Stomach (tissue), 9 donors: ENCODE data around the gene CRAMP1. TPM values are rescaled to one million over a fixed set of nuclear protein-coding genes. Genes with fewer than 3 reads are reported as not detected.

Experiments
- DNase-seq, 2 donors: peaks; one replicate each; pipeline versions ENCODE4 v3.0.0 to v3.0.0-alpha.2; 2013 to 2019
- H3K27ac ChIP-seq, 5 donors: fragments of 200-600 bp in 4 of 5; sonication (generic) in 4 of 5; one replicate each; pipeline ENCODE4 v1.5.1; 2013 to 2019; ENCODE audit warnings: mild to moderate bottlenecking in 1 of 5, moderate library complexity in 1 of 5
- H3K27me3 ChIP-seq, 3 donors: fragments of 200-600 bp; sonication (generic); one replicate each; pipeline ENCODE4 v1.5.1; 2017 to 2019; ENCODE audit warnings: mixed run types in 1 of 3
- H3K36me3 ChIP-seq, 4 donors: fragments of 200-600 bp; sonication (generic); 1 replicate in 3 of 4; 2 replicates in 1 of 4; pipeline ENCODE4 v1.5.1; 2016 to 2019
- H3K4me1 ChIP-seq, 4 donors: fragments of 200-600 bp; sonication (generic); one replicate each; pipeline ENCODE4 v1.5.1; 2016 to 2019
- H3K4me3 ChIP-seq, 4 donors: fragments of 200-600 bp; sonication (generic) in 3 of 4; one replicate each; pipeline ENCODE4 v1.5.1; 2016 to 2019; ENCODE audit warnings: mild to moderate bottlenecking in 1 of 4
- H3K9me3 ChIP-seq, 4 donors: fragments of 200-600 bp; sonication (generic); one replicate each; pipeline ENCODE4 v1.5.1; 2016 to 2019
- EP300 ChIP-seq: sonication (generic); formaldehyde crosslinking; IDR thresholded peaks from one replicate; pipeline ENCODE4 v1.6.1; 2017; ENCODE audit warnings: antibody characterized with exemption
- POLR2A ChIP-seq, 4 donors: fragments of 450-650 bp; IDR thresholded peaks; one replicate each; pipeline ENCODE4 v1.6.1; 2016; ENCODE audit warnings: antibody characterized with exemption in 4 of 4, control low read depth in 2 of 4, mild to moderate bottlenecking in 1 of 4, moderate library complexity in 1 of 4
- POLR2AphosphoS5 ChIP-seq, 3 donors: sonication (generic); formaldehyde crosslinking; IDR thresholded peaks; one replicate each; pipeline ENCODE4 v1.6.1; 2016; ENCODE audit warnings: antibody characterized with exemption in 3 of 3
- WGBS, 5 donors: extraction: QIAGEN DNeasy Blood & Tissue Kit in 3 of 5; methylation state at CpG; one replicate each; pipeline versions ENCODE4 v1.1.5 to v1.1.7; 2013 to 2018; 5-methylcytosine and 5-hydroxymethylcytosine counted together
- intact Hi-C: fragments of 100-400 bp; cut with DNase I; formaldehyde crosslinking; loops from one replicate; pipeline ENCODE4 v1.15.1; 2023; ENCODE audit warnings: low total_unique reads
- polyA plus RNA-seq, 3 donors: library from polyadenylated mRNA; stranded (reverse); fragments of 200-250 nt; gene quantifications; one replicate each; pipeline ENCODE4 v1.2.3, GENCODE V29; 2013
- total RNA-seq, 5 donors: library from RNA; depleted of rRNA; stranded (reverse); fragments of >200 nt; gene quantifications; one replicate each; pipeline versions ENCODE4 v1.1.0 to v1.2.3, GENCODE V29; 2014 to 2016
- TF ChIP-seq, protein P1 (sequence below), 7 experiments: fragments of 450-650 bp in 4 of 7; fragments of 200-600 bp in 3 of 7; sonication (generic) in 3 of 7; IDR thresholded peaks; one replicate each; pipeline ENCODE4 v1.5.1; 2016 to 2019; ENCODE audit warnings: antibody characterized with exemption in 7 of 7, control low read depth in 2 of 7, mild to moderate bottlenecking in 1 of 7
- donor health status: healthy with polysubstance abuse.
- donor health status: Bipolar disorder and iron deficiency.
- donor health status: healthy.

CRAMP1 gene
- total and polyA plus RNA-seq, 8 donors = 3.4 to 28.1 (median 11.9) TPM

DNA sequence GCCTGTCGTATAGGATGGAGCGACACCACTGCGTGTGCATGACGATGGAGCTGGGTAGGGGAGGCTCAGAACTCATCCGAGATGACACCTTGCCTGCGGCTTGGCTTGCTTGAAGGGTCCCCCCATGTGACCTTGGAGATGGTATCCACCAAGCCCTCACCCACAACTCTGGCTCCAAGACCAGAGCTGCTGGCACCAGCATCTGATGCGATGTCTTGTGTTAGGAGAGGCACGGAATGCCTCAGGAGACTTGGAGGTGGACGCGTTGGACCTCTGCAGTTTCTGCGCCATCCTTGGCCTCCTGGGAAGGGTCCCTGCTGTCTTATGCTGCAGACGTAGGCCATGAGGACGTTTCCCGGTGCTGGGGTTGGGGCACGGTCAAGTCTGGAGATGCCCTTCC, 7.8 kb downstream of the CRAMP1 start:
- no peaks in the 10 kb centered on the region for H3K9me3 ChIP-seq
- H3K36me3 ChIP-seq = peaks cover 10 to 84% (median 69%) of the 10 kb centered on the region in 4 donors
- intact Hi-C loops = no loop called here
- no peak overlapping the region for H3K27ac ChIP-seq
- no peak overlapping the region for H3K4me3 ChIP-seq
- TF ChIP-seq, protein P1, sequence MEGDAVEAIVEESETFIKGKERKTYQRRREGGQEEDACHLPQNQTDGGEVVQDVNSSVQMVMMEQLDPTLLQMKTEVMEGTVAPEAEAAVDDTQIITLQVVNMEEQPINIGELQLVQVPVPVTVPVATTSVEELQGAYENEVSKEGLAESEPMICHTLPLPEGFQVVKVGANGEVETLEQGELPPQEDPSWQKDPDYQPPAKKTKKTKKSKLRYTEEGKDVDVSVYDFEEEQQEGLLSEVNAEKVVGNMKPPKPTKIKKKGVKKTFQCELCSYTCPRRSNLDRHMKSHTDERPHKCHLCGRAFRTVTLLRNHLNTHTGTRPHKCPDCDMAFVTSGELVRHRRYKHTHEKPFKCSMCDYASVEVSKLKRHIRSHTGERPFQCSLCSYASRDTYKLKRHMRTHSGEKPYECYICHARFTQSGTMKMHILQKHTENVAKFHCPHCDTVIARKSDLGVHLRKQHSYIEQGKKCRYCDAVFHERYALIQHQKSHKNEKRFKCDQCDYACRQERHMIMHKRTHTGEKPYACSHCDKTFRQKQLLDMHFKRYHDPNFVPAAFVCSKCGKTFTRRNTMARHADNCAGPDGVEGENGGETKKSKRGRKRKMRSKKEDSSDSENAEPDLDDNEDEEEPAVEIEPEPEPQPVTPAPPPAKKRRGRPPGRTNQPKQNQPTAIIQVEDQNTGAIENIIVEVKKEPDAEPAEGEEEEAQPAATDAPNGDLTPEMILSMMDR (IDR thresholded peaks at IDR 0.05) = no peak
- TF ChIP-seq POLR2A (IDR thresholded peaks at IDR 0.05) (no peak), EP300 (no peak), POLR2AphosphoS5 (IDR thresholded peaks at IDR 0.05) (no peak)
- DNase-seq = no peak
- H3K4me1 ChIP-seq = peaks cover 14 to 48% (median 23%) of the 10 kb centered on the region in 4 donors
- no peaks in the 10 kb centered on the region for H3K27me3 ChIP-seq
- WGBS, 5 donors = 86 to 100% (median 92%) methylated on average over 11 to 15 of the region's 15 CpGs

DNA sequence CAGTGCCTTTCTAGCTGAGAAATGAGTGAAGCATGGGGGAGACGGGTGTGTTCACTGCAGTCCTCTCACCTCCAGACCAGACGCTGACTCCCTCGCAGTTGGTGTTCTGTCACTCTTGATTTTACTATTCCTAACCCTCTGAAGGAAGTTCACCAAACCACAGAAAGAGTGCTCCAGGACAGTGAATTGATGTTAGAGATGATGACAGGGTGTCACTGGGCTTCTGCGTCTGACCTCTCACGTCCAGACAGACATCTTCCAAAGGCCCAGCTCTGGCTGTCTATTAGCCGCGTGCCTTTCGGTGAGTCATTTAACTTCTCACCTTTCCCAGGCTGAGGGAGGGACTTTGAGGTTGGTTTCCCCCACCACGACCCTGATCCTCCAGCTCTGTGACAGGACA, 8.2 kb downstream of the CRAMP1 start:
- intact Hi-C loops = no loop called here
- no peak overlapping the region for H3K27ac ChIP-seq
- no peak overlapping the region for H3K4me3 ChIP-seq
- peaks cover 9 to 44% (median 19%) of the 10 kb centered on the region in 4 donors for H3K4me1 ChIP-seq
- no peaks in the 10 kb centered on the region for H3K27me3 ChIP-seq
- no peak for DNase-seq
- H3K9me3 ChIP-seq = no peaks in the 10 kb centered on the region
- TF ChIP-seq, protein P1 (IDR thresholded peaks at IDR 0.05) = no peak
- TF ChIP-seq POLR2AphosphoS5 (IDR thresholded peaks at IDR 0.05) (no peak), POLR2A (IDR thresholded peaks at IDR 0.05) (no peak)
- H3K36me3 ChIP-seq = peaks cover 10 to 87% (median 69%) of the 10 kb centered on the region in 4 donors
- 79 to 92% (median 85%) methylated on average over 9 of the region's 9 CpGs for WGBS, 5 donors

DNA sequence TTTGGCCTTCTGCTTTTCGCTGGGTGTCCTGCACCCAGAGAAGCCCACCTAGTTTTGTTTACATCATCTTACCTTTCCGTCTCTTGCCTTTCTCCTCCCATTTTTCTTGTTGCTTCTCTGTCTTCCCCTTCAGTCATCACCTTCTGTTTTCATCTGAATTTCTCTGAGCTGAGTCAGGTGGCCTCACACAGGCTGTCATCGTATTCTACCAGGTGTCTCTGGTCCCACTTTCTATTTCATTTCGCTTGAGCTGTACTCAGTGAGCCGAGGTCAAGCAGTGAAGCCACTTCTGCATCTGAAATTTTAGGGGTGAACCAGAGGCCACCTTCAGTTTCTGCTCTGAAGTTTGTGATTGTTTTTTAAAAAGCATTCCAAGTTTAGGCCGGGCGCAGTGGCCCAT, 9.7 kb downstream of the CRAMP1 start:
- intact Hi-C loops = no loop called here
- Histone ChIP-seq H3K27ac (no peak overlapping the region), H3K27me3 (no peaks in the 10 kb centered on the region), H3K4me3 (no peak overlapping the region), H3K36me3 (peaks cover 21 to 93% (median 76%) of the 10 kb centered on the region in 4 donors), H3K4me1 (peaks cover 0 to 29% (median 10%) of the 10 kb centered on the region in 4 donors), H3K9me3 (no peaks in the 10 kb centered on the region)
- DNase-seq = no peak
- 89 to 97% (median 93%) methylated on average over 7 of the region's 7 CpGs for WGBS, 5 donors
- no peak for TF ChIP-seq POLR2A (IDR thresholded peaks at IDR 0.05)
- TF ChIP-seq POLR2AphosphoS5 (IDR thresholded peaks at IDR 0.05) = no peak
- TF ChIP-seq EP300 = no peak
- TF ChIP-seq, protein P1 (IDR thresholded peaks at IDR 0.05) = no peak

DNA sequence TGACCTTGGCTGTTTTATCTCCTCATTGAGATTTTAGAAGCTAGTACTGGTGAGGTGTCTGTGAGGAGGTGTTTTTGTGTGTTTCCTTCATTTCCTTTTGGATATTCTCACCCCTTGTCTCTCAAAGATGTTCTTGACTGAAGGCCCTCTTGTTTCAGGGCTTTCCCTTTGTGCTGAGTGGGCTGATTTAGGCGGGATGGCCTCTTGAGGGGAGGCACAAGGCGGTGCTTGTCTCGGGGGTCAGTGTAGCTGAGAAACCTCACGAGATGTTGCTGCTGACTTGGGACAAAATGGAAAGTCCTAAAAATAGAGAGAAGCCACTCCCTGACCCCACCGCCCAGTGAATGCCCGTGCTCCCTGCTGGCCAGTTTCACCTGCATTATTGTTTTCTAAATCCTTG, 14.2 kb downstream of the CRAMP1 start:
- intact Hi-C loops = no loop called here
- H3K4me3 ChIP-seq = no peak overlapping the region
- H3K4me1 ChIP-seq = peaks cover 0 to 35% (median 10%) of the 10 kb centered on the region in 4 donors
- peaks cover 16 to 90% (median 73%) of the 10 kb centered on the region in 4 donors for H3K36me3 ChIP-seq
- no peak overlapping the region for H3K27ac ChIP-seq
- 69 to 90% (median 89%) methylated on average over 6 of the region's 6 CpGs for WGBS, 5 donors
- TF ChIP-seq POLR2AphosphoS5 (IDR thresholded peaks at IDR 0.05) = no peak
- H3K27me3 ChIP-seq = no peaks in the 10 kb centered on the region
- no peaks in the 10 kb centered on the region for H3K9me3 ChIP-seq
- DNase-seq = no peak

DNA sequence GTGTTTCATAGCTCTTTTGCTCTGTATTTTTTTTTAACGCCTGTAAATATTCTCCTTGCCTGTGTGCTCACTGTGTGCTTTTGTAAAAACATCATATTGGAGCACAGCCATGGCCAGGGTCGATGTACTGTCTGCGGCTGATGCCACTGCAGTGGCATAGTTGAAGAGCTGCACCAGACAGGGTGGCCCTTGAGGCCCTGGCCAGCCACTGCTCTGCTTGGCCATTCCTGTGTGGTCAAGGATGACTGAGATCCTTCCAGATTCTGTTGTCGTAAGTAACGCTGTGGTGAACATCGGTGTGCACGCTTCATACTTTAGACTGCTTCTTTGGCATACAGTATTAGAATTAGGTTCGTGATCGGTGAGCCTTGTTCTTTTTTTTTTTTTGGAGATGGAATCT, 14.6 kb downstream of the CRAMP1 start:
- DNase-seq = no peak
- H3K27me3 ChIP-seq = no peaks in the 10 kb centered on the region
- H3K36me3 ChIP-seq = peaks cover 16 to 89% (median 72%) of the 10 kb centered on the region in 4 donors
- H3K4me3 ChIP-seq = no peak overlapping the region
- H3K9me3 ChIP-seq = no peaks in the 10 kb centered on the region
- TF ChIP-seq POLR2A (IDR thresholded peaks at IDR 0.05) (no peak), POLR2AphosphoS5 (IDR thresholded peaks at IDR 0.05) (no peak), EP300 (no peak)
- TF ChIP-seq, protein P1 (IDR thresholded peaks at IDR 0.05) = no peak
- H3K27ac ChIP-seq = no peak overlapping the region
- H3K4me1 ChIP-seq = peaks cover 0 to 38% (median 14%) of the 10 kb centered on the region in 4 donors
- WGBS, 5 donors = 93 to 97% (median 96%) methylated on average over 9 of the region's 9 CpGs
- intact Hi-C loops = no loop called here
